SK-N-SH treated with all-trans-retinoic acid at 6 μM for 48 hours (cell line): Measurements from ENCODE around the gene RAI2.

ENCODE experiments used
- ARNTL ChIP-seq: fragments of 450-650 bp; formaldehyde crosslinking; IDR thresholded peaks from 2 replicates; pipeline ENCODE4 v1.5.0; 2020; ENCODE audit warnings: low read depth, mild to moderate bottlenecking, moderate library complexity, borderline replicate concordance
- BACH2 ChIP-seq: fragments of 250-450 bp; sonication (Bioruptor Pico); IDR thresholded peaks from 2 replicates; pipeline ENCODE4 v1.9.0; 2021; ENCODE audit warnings: mild to moderate bottlenecking, borderline replicate concordance
- ESRRG ChIP-seq: fragments of 250-450 bp; sonication (Bioruptor Pico); IDR thresholded peaks from 2 replicates; pipeline ENCODE4 v1.6.1; 2021; ENCODE audit warnings: mild to moderate bottlenecking
- ISL1 ChIP-seq: fragments of 250-450 bp; sonication (Bioruptor Pico); IDR thresholded peaks from 2 replicates; pipeline ENCODE4 v2.1.2; 2022; ENCODE audit warnings: mild to moderate bottlenecking, moderate library complexity
- RARB ChIP-seq: fragments of 250-450 bp; sonication (Bioruptor Pico); IDR thresholded peaks from 2 replicates; pipeline ENCODE4 v1.8.0; 2021; ENCODE audit warnings: mild to moderate bottlenecking, moderate library complexity
- SNAI2 ChIP-seq: fragments of 250-450 bp; sonication (Bioruptor Pico); IDR thresholded peaks from 2 replicates; pipeline ENCODE4 v1.5.0; 2020; ENCODE audit warnings: mild to moderate bottlenecking, moderate library complexity
- TOX ChIP-seq: fragments of 250-450 bp; sonication (Bioruptor Pico); IDR thresholded peaks from 2 replicates; pipeline ENCODE4 v1.8.0; 2021; ENCODE audit warnings: mild to moderate bottlenecking, moderate library complexity, borderline replicate concordance
- ZC3H10 ChIP-seq: fragments of 250-450 bp; sonication (Bioruptor Pico); IDR thresholded peaks from 2 replicates; pipeline ENCODE4 v1.5.1; 2021; ENCODE audit warnings: mild to moderate bottlenecking, moderate library complexity
- ZNF565 ChIP-seq: fragments of 450-650 bp; formaldehyde crosslinking; conservative IDR thresholded peaks from 2 replicates; pipeline ENCODE4 v1.5.0; 2020; ENCODE audit warnings: low read depth, mild to moderate bottlenecking, moderate library complexity
- TF ChIP-seq, protein P1 (sequence below): fragments of 250-450 bp; sonication (Bioruptor Pico); IDR thresholded peaks from 2 replicates; pipeline ENCODE4 v1.8.0; 2020; ENCODE audit warnings: mild to moderate bottlenecking, moderate library complexity, borderline replicate concordance
- TF ChIP-seq, protein P2 (sequence below): fragments of 250-450 bp; sonication (Bioruptor Pico); IDR thresholded peaks from 2 replicates; pipeline ENCODE4 v1.8.0; 2021; ENCODE audit warnings: low read depth, mild to moderate bottlenecking, moderate library complexity, borderline replicate concordance
- TF ChIP-seq, protein P3 (sequence below): fragments of 250-450 bp; sonication (Bioruptor Pico); IDR thresholded peaks from 2 replicates; pipeline ENCODE4 v1.5.0; 2020; ENCODE audit warnings: mild to moderate bottlenecking, moderate library complexity
- TF ChIP-seq, protein P4 (sequence below): fragments of 250-450 bp; sonication (Bioruptor Pico); IDR thresholded peaks from 2 replicates; pipeline ENCODE4 v1.5.1; 2020; ENCODE audit warnings: low read depth, mild to moderate bottlenecking, moderate library complexity

DNA sequence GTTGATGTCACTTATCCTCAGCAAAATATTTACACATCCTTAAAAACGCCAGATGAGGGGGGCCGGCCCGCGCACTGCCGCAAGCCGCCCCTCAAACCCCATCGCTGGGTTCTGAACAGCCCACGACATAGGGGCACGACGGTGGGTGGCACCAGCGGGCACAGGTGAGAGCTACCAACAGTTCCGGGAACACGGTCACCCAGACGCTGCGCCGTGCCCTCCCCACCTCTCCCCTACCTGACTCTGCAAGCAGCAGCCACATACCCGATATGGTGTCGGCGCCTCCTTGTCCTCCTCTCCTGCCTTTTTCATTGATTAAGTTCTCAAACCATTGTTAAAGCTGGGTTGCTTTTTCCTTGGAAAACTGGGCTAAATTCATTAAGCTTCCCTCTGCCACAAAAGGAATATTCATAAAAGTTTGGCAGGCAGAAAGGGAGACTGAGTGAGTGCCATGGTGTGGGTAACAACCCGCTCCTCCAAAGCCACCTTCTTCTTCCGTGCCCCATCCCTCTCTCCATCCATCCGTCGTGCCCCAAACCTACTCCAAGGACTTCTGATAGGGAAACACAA lies 1.4 kb downstream of the RAI2 start:
- TF ChIP-seq RARB (no peak), ZNF565 (CRISPR knock-in tag) (no peak), BACH2 (no peak), ESRRG (CRISPR knock-in tag) (no peak), ZC3H10 (CRISPR knock-in tag) (no peak), TOX (CRISPR knock-in tag) (no peak), SNAI2 (CRISPR knock-in tag) (no peak), ARNTL (CRISPR knock-in tag) (no peak), ISL1 (no peak)
- TF ChIP-seq, protein P1, sequence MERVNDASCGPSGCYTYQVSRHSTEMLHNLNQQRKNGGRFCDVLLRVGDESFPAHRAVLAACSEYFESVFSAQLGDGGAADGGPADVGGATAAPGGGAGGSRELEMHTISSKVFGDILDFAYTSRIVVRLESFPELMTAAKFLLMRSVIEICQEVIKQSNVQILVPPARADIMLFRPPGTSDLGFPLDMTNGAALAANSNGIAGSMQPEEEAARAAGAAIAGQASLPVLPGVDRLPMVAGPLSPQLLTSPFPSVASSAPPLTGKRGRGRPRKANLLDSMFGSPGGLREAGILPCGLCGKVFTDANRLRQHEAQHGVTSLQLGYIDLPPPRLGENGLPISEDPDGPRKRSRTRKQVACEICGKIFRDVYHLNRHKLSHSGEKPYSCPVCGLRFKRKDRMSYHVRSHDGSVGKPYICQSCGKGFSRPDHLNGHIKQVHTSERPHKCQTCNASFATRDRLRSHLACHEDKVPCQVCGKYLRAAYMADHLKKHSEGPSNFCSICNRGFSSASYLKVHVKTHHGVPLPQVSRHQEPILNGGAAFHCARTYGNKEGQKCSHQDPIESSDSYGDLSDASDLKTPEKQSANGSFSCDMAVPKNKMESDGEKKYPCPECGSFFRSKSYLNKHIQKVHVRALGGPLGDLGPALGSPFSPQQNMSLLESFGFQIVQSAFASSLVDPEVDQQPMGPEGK (CRISPR knock-in tag): no peak
- TF ChIP-seq, protein P2, sequence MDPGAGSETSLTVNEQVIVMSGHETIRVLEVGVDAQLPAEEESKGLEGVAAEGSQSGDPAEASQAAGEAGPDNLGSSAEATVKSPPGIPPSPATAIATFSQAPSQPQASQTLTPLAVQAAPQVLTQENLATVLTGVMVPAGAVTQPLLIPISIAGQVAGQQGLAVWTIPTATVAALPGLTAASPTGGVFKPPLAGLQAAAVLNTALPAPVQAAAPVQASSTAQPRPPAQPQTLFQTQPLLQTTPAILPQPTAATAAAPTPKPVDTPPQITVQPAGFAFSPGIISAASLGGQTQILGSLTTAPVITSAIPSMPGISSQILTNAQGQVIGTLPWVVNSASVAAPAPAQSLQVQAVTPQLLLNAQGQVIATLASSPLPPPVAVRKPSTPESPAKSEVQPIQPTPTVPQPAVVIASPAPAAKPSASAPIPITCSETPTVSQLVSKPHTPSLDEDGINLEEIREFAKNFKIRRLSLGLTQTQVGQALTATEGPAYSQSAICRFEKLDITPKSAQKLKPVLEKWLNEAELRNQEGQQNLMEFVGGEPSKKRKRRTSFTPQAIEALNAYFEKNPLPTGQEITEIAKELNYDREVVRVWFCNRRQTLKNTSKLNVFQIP (CRISPR knock-in tag): no peak
- TF ChIP-seq, protein P3, sequence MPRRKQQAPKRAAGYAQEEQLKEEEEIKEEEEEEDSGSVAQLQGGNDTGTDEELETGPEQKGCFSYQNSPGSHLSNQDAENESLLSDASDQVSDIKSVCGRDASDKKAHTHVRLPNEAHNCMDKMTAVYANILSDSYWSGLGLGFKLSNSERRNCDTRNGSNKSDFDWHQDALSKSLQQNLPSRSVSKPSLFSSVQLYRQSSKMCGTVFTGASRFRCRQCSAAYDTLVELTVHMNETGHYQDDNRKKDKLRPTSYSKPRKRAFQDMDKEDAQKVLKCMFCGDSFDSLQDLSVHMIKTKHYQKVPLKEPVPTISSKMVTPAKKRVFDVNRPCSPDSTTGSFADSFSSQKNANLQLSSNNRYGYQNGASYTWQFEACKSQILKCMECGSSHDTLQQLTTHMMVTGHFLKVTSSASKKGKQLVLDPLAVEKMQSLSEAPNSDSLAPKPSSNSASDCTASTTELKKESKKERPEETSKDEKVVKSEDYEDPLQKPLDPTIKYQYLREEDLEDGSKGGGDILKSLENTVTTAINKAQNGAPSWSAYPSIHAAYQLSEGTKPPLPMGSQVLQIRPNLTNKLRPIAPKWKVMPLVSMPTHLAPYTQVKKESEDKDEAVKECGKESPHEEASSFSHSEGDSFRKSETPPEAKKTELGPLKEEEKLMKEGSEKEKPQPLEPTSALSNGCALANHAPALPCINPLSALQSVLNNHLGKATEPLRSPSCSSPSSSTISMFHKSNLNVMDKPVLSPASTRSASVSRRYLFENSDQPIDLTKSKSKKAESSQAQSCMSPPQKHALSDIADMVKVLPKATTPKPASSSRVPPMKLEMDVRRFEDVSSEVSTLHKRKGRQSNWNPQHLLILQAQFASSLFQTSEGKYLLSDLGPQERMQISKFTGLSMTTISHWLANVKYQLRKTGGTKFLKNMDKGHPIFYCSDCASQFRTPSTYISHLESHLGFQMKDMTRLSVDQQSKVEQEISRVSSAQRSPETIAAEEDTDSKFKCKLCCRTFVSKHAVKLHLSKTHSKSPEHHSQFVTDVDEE (CRISPR knock-in tag): no peak
- TF ChIP-seq, protein P4, sequence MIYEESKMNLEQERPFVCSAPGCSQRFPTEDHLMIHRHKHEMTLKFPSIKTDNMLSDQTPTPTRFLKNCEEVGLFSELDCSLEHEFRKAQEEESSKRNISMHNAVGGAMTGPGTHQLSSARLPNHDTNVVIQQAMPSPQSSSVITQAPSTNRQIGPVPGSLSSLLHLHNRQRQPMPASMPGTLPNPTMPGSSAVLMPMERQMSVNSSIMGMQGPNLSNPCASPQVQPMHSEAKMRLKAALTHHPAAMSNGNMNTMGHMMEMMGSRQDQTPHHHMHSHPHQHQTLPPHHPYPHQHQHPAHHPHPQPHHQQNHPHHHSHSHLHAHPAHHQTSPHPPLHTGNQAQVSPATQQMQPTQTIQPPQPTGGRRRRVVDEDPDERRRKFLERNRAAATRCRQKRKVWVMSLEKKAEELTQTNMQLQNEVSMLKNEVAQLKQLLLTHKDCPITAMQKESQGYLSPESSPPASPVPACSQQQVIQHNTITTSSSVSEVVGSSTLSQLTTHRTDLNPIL: no peak
